Colonic mucosa (tissue), 4 donors: ENCODE data around the gene SPPL3. TPM values are rescaled to one million over a fixed set of nuclear protein-coding genes. Genes with fewer than 3 reads are reported as not detected.

Experiments
- DNase-seq: peaks from one replicate; pipeline ENCODE4 v3.0.0-alpha.2; 2020
- H3K27ac ChIP-seq: fragments of 200-600 bp; one replicate; pipeline ENCODE4 v1.8.0; 2021
- H3K27me3 ChIP-seq: fragments of 200-600 bp; one replicate; pipeline ENCODE4 v1.8.0; 2021
- H3K36me3 ChIP-seq: fragments of 200-600 bp; one replicate; pipeline ENCODE4 v1.8.0; 2021
- H3K4me1 ChIP-seq: fragments of 200-600 bp; one replicate; pipeline ENCODE4 v1.8.0; 2021; ENCODE audit warnings: mild to moderate bottlenecking
- H3K4me3 ChIP-seq: fragments of 200-600 bp; one replicate; pipeline ENCODE4 v1.8.0; 2021
- H3K9ac ChIP-seq, 2 donors: one replicate each; pipeline ENCODE4 v1.7.0; 2013; ENCODE audit warnings: control low read depth in 2 of 2, low read depth in 2 of 2, low read length in 2 of 2
- H3K9me3 ChIP-seq: fragments of 200-600 bp; one replicate; pipeline ENCODE4 v1.8.0; 2021
- CTCF ChIP-seq: fragments of 200-600 bp; IDR thresholded peaks from one replicate; pipeline ENCODE4 v1.8.0; 2022; ENCODE audit warnings: antibody characterized with exemption, mild to moderate bottlenecking
- intact Hi-C: fragments of 100-400 bp; cut with DNase I; formaldehyde crosslinking; loops from one replicate; pipeline ENCODE4 v1.14.1; 2022
- total RNA-seq, 2 donors: library from RNA; stranded (reverse); fragmentation: NEBNext Ultra II Directional in 1 of 2; extraction: Animal tissue kit (Norgen Biotek cat#: 25700) in 1 of 2; gene quantifications; one replicate each; pipeline ENCODE4 v1.2.1, GENCODE V29; 2021
- donor health status: healthy.
- donor health status: DM: no; HTN: no; CAD: no.
- donor health status: DM: no; HTN: no; CAD: no.

The SPPL3 gene
- total RNA-seq, 2 donors from 2014 or later = 44.7 to 55.2 TPM

- DNase-seq = no peak
- H3K4me1 ChIP-seq = peaks cover 3% of the 10 kb centered on the region
Measured at GRCh38 chr12:120853188-120853587, 51.0 kb downstream of the SPPL3 start.

GRCh38 chr12:120851944-120852343 lies 52.2 kb downstream of the SPPL3 start:
- peaks cover 9% of the 10 kb centered on the region for H3K4me1 ChIP-seq
- intact Hi-C loops = no loop called here

More at GRCh38 chr12:120853188-120853587, 51.0 kb downstream of the SPPL3 start:
- H3K27ac ChIP-seq = no peak overlapping the region
- H3K9me3 ChIP-seq = no peaks in the 10 kb centered on the region
- no peak for TF ChIP-seq CTCF
- H3K36me3 ChIP-seq = no peaks in the 10 kb centered on the region
- no peak overlapping the region for H3K9ac ChIP-seq
- H3K27me3 ChIP-seq = no peaks in the 10 kb centered on the region
- H3K4me3 ChIP-seq = no peak overlapping the region
- intact Hi-C loops = no loop called here

GRCh38 chr12:120851444-120851843 lies 52.7 kb downstream of the SPPL3 start:
- DNase-seq = no peak
- no peak for TF ChIP-seq CTCF
- no peaks in the 10 kb centered on the region for H3K27me3 ChIP-seq
- H3K4me1 ChIP-seq = peaks cover 9% of the 10 kb centered on the region
- H3K27ac ChIP-seq = no peak overlapping the region
- no peaks in the 10 kb centered on the region for H3K36me3 ChIP-seq
- H3K9me3 ChIP-seq = no peaks in the 10 kb centered on the region
- no peak overlapping the region for H3K9ac ChIP-seq
- intact Hi-C loops = no loop called here
- no peak overlapping the region for H3K4me3 ChIP-seq

More at GRCh38 chr12:120851944-120852343, 52.2 kb downstream of the SPPL3 start:
- no peak for TF ChIP-seq CTCF
- DNase-seq = no peak
- Histone ChIP-seq H3K36me3 (no peaks in the 10 kb centered on the region), H3K27me3 (no peaks in the 10 kb centered on the region), H3K9ac (no peak overlapping the region), H3K9me3 (no peaks in the 10 kb centered on the region), H3K4me3 (no peak overlapping the region), H3K27ac (no peak overlapping the region)

GRCh38 chr12:120849765-120850164 lies 54.4 kb downstream of the SPPL3 start:
- H3K4me1 ChIP-seq = peaks cover 9% of the 10 kb centered on the region
- TF ChIP-seq CTCF = no peak
- no peaks in the 10 kb centered on the region for H3K27me3 ChIP-seq
- intact Hi-C loops = no loop called here
- H3K27ac ChIP-seq = no peak overlapping the region
- H3K9me3 ChIP-seq = no peaks in the 10 kb centered on the region
- no peak for DNase-seq
- no peak overlapping the region for H3K9ac ChIP-seq
- no peak overlapping the region for H3K4me3 ChIP-seq
- no peaks in the 10 kb centered on the region for H3K36me3 ChIP-seq

GRCh38 chr12:120847814-120848213 lies 56.3 kb downstream of the SPPL3 start:
- H3K9me3 ChIP-seq = no peaks in the 10 kb centered on the region
- H3K36me3 ChIP-seq = no peaks in the 10 kb centered on the region
- TF ChIP-seq CTCF = no peak
- DNase-seq = no peak
- peaks cover 9% of the 10 kb centered on the region for H3K4me1 ChIP-seq
- no peak overlapping the region for H3K4me3 ChIP-seq
- H3K27me3 ChIP-seq = no peaks in the 10 kb centered on the region
- H3K9ac ChIP-seq = no peak overlapping the region
- intact Hi-C loops = no loop called here
- H3K27ac ChIP-seq = no peak overlapping the region
